ENCODE results near the gene KIT. TPM values are rescaled to one million over a fixed set of nuclear protein-coding genes. Genes with fewer than 3 reads are reported as not detected.

The KIT gene
- total RNA-seq, 1 experiment from 2014 or later: not detected

DNA sequence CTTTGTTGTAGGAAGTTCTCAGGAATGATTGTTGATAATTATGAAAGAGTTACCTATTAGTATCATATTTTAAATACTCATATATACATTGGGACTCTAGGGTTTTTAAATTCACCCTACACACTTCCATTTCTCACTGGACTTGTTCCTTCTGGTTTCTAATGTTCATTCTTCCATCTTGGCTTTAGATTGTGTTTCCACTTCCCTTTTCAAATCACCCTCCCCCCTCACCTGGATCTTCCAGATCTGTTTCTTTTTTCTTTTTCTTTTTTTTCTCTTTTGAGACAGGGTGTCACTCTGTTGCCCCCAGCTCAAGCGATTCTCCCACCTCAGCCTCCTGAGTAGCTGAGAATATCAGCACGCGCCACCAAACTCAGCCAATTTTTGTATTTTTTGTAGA lies 6.7 kb upstream of the KIT start:
- no peak for TF ChIP-seq CBX3 (IDR thresholded peaks at IDR 0.05; ENCODE audit: low read depth)
- TF ChIP-seq, protein P1, sequence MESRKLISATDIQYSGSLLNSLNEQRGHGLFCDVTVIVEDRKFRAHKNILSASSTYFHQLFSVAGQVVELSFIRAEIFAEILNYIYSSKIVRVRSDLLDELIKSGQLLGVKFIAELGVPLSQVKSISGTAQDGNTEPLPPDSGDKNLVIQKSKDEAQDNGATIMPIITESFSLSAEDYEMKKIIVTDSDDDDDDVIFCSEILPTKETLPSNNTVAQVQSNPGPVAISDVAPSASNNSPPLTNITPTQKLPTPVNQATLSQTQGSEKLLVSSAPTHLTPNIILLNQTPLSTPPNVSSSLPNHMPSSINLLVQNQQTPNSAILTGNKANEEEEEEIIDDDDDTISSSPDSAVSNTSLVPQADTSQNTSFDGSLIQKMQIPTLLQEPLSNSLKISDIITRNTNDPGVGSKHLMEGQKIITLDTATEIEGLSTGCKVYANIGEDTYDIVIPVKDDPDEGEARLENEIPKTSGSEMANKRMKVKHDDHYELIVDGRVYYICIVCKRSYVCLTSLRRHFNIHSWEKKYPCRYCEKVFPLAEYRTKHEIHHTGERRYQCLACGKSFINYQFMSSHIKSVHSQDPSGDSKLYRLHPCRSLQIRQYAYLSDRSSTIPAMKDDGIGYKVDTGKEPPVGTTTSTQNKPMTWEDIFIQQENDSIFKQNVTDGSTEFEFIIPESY (IDR thresholded peaks at IDR 0.05; ENCODE audit: extremely low read depth, insufficient replicate concordance, low read length): no peak
- Histone ChIP-seq H3K9me3 (ENCODE audit: control insufficient read depth in 1 of 2, insufficient read depth in 1 of 2, low read depth in 1 of 2, low read length in 2 of 2) (no peaks in the 10 kb centered on the region), H3K9ac (ENCODE audit: low read length) (no peak overlapping the region), H3K4me3 (replicated peaks in 1 of 2; ENCODE audit: low read depth in 1 of 2, low read length in 2 of 2) (no peak overlapping the region), H3K9me2 (ENCODE audit: insufficient read depth) (no peaks in the 10 kb centered on the region), H3K4me2 (ENCODE audit: low read length) (no peak overlapping the region), H3K4me1 (ENCODE audit: control insufficient read depth in 1 of 2, insufficient read depth in 2 of 2, low read length in 2 of 2) (no peaks in the 10 kb centered on the region), H3K36me3 (ENCODE audit: control insufficient read depth in 1 of 2, insufficient read depth in 2 of 2, low read length in 2 of 2) (no peaks in the 10 kb centered on the region), H3K79me2 (ENCODE audit: insufficient read depth, low read length) (no peaks in the 10 kb centered on the region), H4K20me1 (ENCODE audit: insufficient read depth) (no peaks in the 10 kb centered on the region), H3K27me3 (ENCODE audit: insufficient read depth, low read length) (no peaks in the 10 kb centered on the region), H3K27ac (ENCODE audit: low read depth, low read length) (no peak overlapping the region), H2AFZ (ENCODE audit: low read depth, low read length, poor library complexity, severe bottlenecking) (no peak overlapping the region)
- intact Hi-C loops (cut with micrococcal nuclease): no loop called here
- POLR2A ChIA-PET: no interaction called here
- no peak for ATAC-seq
- RAD21 ChIA-PET (ENCODE audit: low non-redundant PET in 1 of 2, low total read pairs in 2 of 2, uncharacterized antibody in 2 of 2, unreplicated experiment in 2 of 2): no interaction called here
- BruUV-seq (replicated peaks): no TSS peak
- CTCF ChIA-PET: no interaction called here
- DNase-seq (ENCODE audit: low read depth, low spot score): no peak

DNA sequence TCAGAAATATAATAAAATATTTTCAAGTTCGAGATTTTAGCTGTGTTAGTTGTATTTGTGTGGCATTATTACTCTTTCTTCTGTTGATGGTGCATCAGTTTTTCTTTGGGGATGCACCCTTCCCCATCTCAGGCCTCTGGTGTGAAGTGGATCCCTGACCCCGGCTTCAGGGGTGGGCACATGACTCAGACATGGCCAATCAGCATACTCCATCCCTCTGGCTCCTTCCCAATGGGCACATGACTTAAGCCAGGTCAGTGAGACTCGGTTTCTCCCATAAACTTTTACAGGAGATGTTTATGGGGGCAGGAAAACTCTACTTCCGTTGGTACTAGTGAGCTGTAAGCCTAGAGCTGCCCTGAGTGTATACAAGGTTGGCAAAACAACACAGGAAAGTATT lies 3.0 kb upstream of the KIT start:
- H3K4me2 ChIP-seq (ENCODE audit: low read length): no peak overlapping the region
- POLR2A ChIA-PET: no interaction called here
- no peak for ATAC-seq

More for the DNA sequence above, 3.0 kb upstream of the KIT start:
- ChIA-PET CTCF (no interaction called here), RAD21 (ENCODE audit: low non-redundant PET in 1 of 2, low total read pairs in 2 of 2, uncharacterized antibody in 2 of 2, unreplicated experiment in 2 of 2) (no interaction called here)
- H3K9me3 ChIP-seq (ENCODE audit: control insufficient read depth in 1 of 2, insufficient read depth in 1 of 2, low read depth in 1 of 2, low read length in 2 of 2): no peaks in the 10 kb centered on the region
- no peak overlapping the region for H3K9ac ChIP-seq (ENCODE audit: low read length)
- peaks cover 8% of the 10 kb centered on the region; the same call in 1 of the 2 replicates for H3K27me3 ChIP-seq (ENCODE audit: insufficient read depth, low read length)
- H2AFZ ChIP-seq (ENCODE audit: low read depth, low read length, poor library complexity, severe bottlenecking): no peak overlapping the region
- H3K79me2 ChIP-seq (ENCODE audit: insufficient read depth, low read length): no peaks in the 10 kb centered on the region
- peaks cover 0 to 16% of the 10 kb centered on the region in 2 experiments; a peak in 2 of 4 replicates for H3K4me1 ChIP-seq (ENCODE audit: control insufficient read depth in 1 of 2, insufficient read depth in 2 of 2, low read length in 2 of 2)
- intact Hi-C loops (cut with micrococcal nuclease): no loop called here
- no peak overlapping the region for H3K27ac ChIP-seq (ENCODE audit: low read depth, low read length)
- no peak for DNase-seq (ENCODE audit: low read depth, low spot score)
- no peak for TF ChIP-seq EZH2phosphoT487 (IDR thresholded peaks at IDR 0.05; ENCODE audit: borderline replicate concordance)
- TF ChIP-seq, protein P2, sequence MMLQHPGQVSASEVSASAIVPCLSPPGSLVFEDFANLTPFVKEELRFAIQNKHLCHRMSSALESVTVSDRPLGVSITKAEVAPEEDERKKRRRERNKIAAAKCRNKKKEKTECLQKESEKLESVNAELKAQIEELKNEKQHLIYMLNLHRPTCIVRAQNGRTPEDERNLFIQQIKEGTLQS (IDR thresholded peaks at IDR 0.05): no peak
- TF ChIP-seq SRF (IDR thresholded peaks at IDR 0.05; ENCODE audit: low read depth): no peak
- no peak for TF ChIP-seq EGR1 (IDR thresholded peaks at IDR 0.05; ENCODE audit: low read depth)
- TF ChIP-seq, protein P3, sequence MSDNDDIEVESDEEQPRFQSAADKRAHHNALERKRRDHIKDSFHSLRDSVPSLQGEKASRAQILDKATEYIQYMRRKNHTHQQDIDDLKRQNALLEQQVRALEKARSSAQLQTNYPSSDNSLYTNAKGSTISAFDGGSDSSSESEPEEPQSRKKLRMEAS (IDR thresholded peaks at IDR 0.05): no peak
- no peak for TF ChIP-seq SIN3A (IDR thresholded peaks at IDR 0.05; ENCODE audit: low read depth)
- no peak for TF ChIP-seq EZH2 (IDR thresholded peaks at IDR 0.05)
- TF ChIP-seq RAD21 (IDR thresholded peaks at IDR 0.05; ENCODE audit: low read depth): no peak
- TF ChIP-seq FOSL1 (IDR thresholded peaks at IDR 0.05; ENCODE audit: low read depth): no peak
- TF ChIP-seq YY1 (IDR thresholded peaks at IDR 0.05; ENCODE audit: extremely low read depth, insufficient replicate concordance, low read depth, low read length): no peak
- no peak for TF ChIP-seq SP1 (IDR thresholded peaks at IDR 0.05; ENCODE audit: low read depth)
- TF ChIP-seq ELF1 (IDR thresholded peaks at IDR 0.05; ENCODE audit: borderline replicate concordance, low read depth): no peak
- no peak for TF ChIP-seq CBX3 (IDR thresholded peaks at IDR 0.05; ENCODE audit: low read depth)
- TF ChIP-seq, protein P4, sequence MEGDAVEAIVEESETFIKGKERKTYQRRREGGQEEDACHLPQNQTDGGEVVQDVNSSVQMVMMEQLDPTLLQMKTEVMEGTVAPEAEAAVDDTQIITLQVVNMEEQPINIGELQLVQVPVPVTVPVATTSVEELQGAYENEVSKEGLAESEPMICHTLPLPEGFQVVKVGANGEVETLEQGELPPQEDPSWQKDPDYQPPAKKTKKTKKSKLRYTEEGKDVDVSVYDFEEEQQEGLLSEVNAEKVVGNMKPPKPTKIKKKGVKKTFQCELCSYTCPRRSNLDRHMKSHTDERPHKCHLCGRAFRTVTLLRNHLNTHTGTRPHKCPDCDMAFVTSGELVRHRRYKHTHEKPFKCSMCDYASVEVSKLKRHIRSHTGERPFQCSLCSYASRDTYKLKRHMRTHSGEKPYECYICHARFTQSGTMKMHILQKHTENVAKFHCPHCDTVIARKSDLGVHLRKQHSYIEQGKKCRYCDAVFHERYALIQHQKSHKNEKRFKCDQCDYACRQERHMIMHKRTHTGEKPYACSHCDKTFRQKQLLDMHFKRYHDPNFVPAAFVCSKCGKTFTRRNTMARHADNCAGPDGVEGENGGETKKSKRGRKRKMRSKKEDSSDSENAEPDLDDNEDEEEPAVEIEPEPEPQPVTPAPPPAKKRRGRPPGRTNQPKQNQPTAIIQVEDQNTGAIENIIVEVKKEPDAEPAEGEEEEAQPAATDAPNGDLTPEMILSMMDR (IDR thresholded peaks at IDR 0.05 in 2 of 3, conservative IDR thresholded peaks at IDR 0.05 in 1 of 3; ENCODE audit: borderline replicate concordance in 1 of 3, insufficient read depth in 1 of 3, low read depth in 2 of 3, low read length in 2 of 3): no peak
- no peak for TF ChIP-seq ZFX (IDR thresholded peaks at IDR 0.05)
- no peak for TF ChIP-seq POLR2A (IDR thresholded peaks at IDR 0.05; ENCODE audit: borderline replicate concordance, extremely low read depth, insufficient read depth, insufficient read length)
- no peak for TF ChIP-seq POLR2AphosphoS5 (IDR thresholded peaks at IDR 0.05; ENCODE audit: low read depth, low read length)
- TF ChIP-seq CEBPB (IDR thresholded peaks at IDR 0.05; ENCODE audit: low read depth): no peak
- no peaks in the 10 kb centered on the region for H3K9me2 ChIP-seq (ENCODE audit: insufficient read depth)
- H3K4me3 ChIP-seq (replicated peaks in 1 of 2; ENCODE audit: low read depth in 1 of 2, low read length in 2 of 2): no peak overlapping the region
- H3K36me3 ChIP-seq (ENCODE audit: control insufficient read depth in 1 of 2, insufficient read depth in 2 of 2, low read length in 2 of 2): no peaks in the 10 kb centered on the region
- no TSS peak for BruUV-seq (replicated peaks)
- no peaks in the 10 kb centered on the region for H4K20me1 ChIP-seq (ENCODE audit: insufficient read depth)

Measured in HCT116 (cell line).